Ectodermal cell (in vitro differentiated cells): Measurements from ENCODE around the gene BBS1.
"Not testable (repeated sequence)": the region's sequence is repeated elsewhere in the genome, so short reads cannot be mapped to it uniquely, and the experiment has no call there.

Source experiments
- H3K27ac ChIP-seq: 2 replicates; pipeline ENCODE4 v1.7.0; 2013; ENCODE audit warnings: mild to moderate bottlenecking, low read depth, low read length; ENCODE audit not compliant: insufficient read depth, poor library complexity, severe bottlenecking
- H3K27me3 ChIP-seq: 2 replicates; pipeline ENCODE4 v1.7.0; 2013; ENCODE audit warnings: mild to moderate bottlenecking, low read length; ENCODE audit not compliant: insufficient read depth, control insufficient read depth, poor library complexity, severe bottlenecking
- H3K36me3 ChIP-seq: one replicate; pipeline ENCODE4 v1.7.0; 2013; ENCODE audit warnings: low read length; ENCODE audit not compliant: control insufficient read depth, insufficient read depth
- H3K4me1 ChIP-seq: one replicate; pipeline ENCODE4 v1.7.0; 2013; ENCODE audit warnings: low read length; ENCODE audit not compliant: control insufficient read depth, insufficient read depth
- H3K4me3 ChIP-seq: 2 replicates; pipeline ENCODE4 v1.7.0; 2013; ENCODE audit warnings: low read depth, low read length, control low read depth; ENCODE audit not compliant: insufficient read depth
- H3K9me3 ChIP-seq: 2 replicates; pipeline ENCODE4 v1.7.0; 2013; ENCODE audit warnings: mild to moderate bottlenecking, low read length, moderate library complexity; ENCODE audit not compliant: control insufficient read depth
- WGBS, 2 experiments: methylation state at CpG; one replicate each; pipeline ENCODE4 v1.1.7; 2013; ENCODE audit warnings: missing lambda C conversion rate in 2 of 2; 5-methylcytosine and 5-hydroxymethylcytosine counted together

The BBS1 gene

GRCh38 chr11:66569076-66569475 lies 58.6 kb downstream of the BBS1 start:
- Histone ChIP-seq H3K9me3 (no peaks in the 10 kb centered on the region), H3K36me3 (no peaks in the 10 kb centered on the region), H3K4me3 (no peak overlapping the region), H3K27ac (no peak overlapping the region), H3K4me1 (no peaks in the 10 kb centered on the region), H3K27me3 (peaks cover 6% of the 10 kb centered on the region)
- 92 to 93% methylated on average over 7 of the region's 7 CpGs for WGBS, 2 experiments

GRCh38 chr11:66570079-66570849 lies 59.8 kb downstream of the BBS1 start:
- Histone ChIP-seq H3K36me3 (no peaks in the 10 kb centered on the region), H3K27me3 (peaks cover 6% of the 10 kb centered on the region), H3K4me3 (no peak overlapping the region), H3K9me3 (no peaks in the 10 kb centered on the region), H3K4me1 (no peaks in the 10 kb centered on the region), H3K27ac (peak overlapping the region; percentile 67)
- WGBS, 2 experiments: 68% methylated on average over 5 of the region's 5 CpGs

- H3K4me3 ChIP-seq: no peak overlapping the region
- H3K27me3 ChIP-seq: peaks cover 6% of the 10 kb centered on the region
- no peaks in the 10 kb centered on the region for H3K36me3 ChIP-seq
- H3K4me1 ChIP-seq: no peaks in the 10 kb centered on the region
- H3K27ac ChIP-seq: peak overlapping the region; percentile 60
- WGBS, 2 experiments: 62 to 77% methylated on average over 2 of the region's 2 CpGs
- H3K9me3 ChIP-seq: no peaks in the 10 kb centered on the region
These were observed 60.4 kb downstream of the BBS1 start for GRCh38 chr11:66570850-66571180.

GRCh38 chr11:66579017-66579606 lies 68.7 kb downstream of the BBS1 start:
- H3K9me3 ChIP-seq: no peaks in the 10 kb centered on the region
- WGBS, 2 experiments: 29 to 31% methylated on average over 25 of the region's 25 CpGs
- H3K4me3 ChIP-seq: no peak overlapping the region
- H3K36me3 ChIP-seq: no peaks in the 10 kb centered on the region
- no peak overlapping the region for H3K27ac ChIP-seq
- H3K27me3 ChIP-seq: peaks cover 6% of the 10 kb centered on the region
- H3K4me1 ChIP-seq: no peaks in the 10 kb centered on the region

- H3K36me3 ChIP-seq: no peaks in the 10 kb centered on the region
- H3K27me3 ChIP-seq: peaks cover 6% of the 10 kb centered on the region
- H3K9me3 ChIP-seq: no peaks in the 10 kb centered on the region
- 92 to 94% methylated on average over 5 of the region's 5 CpGs for WGBS, 2 experiments
- H3K27ac ChIP-seq: no peak overlapping the region
- no peaks in the 10 kb centered on the region for H3K4me1 ChIP-seq
- no peak overlapping the region for H3K4me3 ChIP-seq
These were observed 70.4 kb downstream of the BBS1 start for GRCh38 chr11:66580803-66581202.

GRCh38 chr11:66581261-66581660 lies 70.8 kb downstream of the BBS1 start:
- 79 to 90% methylated on average over 2 to 3 of the region's 3 CpGs for WGBS, 2 experiments
- no peaks in the 10 kb centered on the region for H3K9me3 ChIP-seq
- peaks cover 6% of the 10 kb centered on the region for H3K27me3 ChIP-seq
- no peak overlapping the region for H3K27ac ChIP-seq
- no peaks in the 10 kb centered on the region for H3K4me1 ChIP-seq
- no peaks in the 10 kb centered on the region for H3K36me3 ChIP-seq
- no peak overlapping the region for H3K4me3 ChIP-seq

- H3K27ac ChIP-seq, H3K4me3 ChIP-seq, H3K4me1 ChIP-seq, H3K27me3 ChIP-seq, H3K9me3 ChIP-seq, H3K36me3 ChIP-seq: not testable (repeated sequence)
- 79 to 91% methylated on average over 3 of the region's 3 CpGs for WGBS, 2 experiments
These were observed 72.2 kb downstream of the BBS1 start for GRCh38 chr11:66582565-66583147.
